Right renal cortex interstitium (tissue), 3 donors: ENCODE data around the gene RAB40C. TPM values are rescaled to one million over a fixed set of nuclear protein-coding genes. Genes with fewer than 3 reads are reported as not detected.

Source experiments
- DNase-seq, 3 donors: peaks; one replicate each; pipeline ENCODE4 v3.0.0-alpha.2; 2013; ENCODE audit warnings: low read depth in 3 of 3, low spot score in 2 of 3
- polyA plus RNA-seq, 3 donors: library from polyadenylated mRNA; unstranded; fragments of 120-200 nt; gene quantifications; one replicate each; pipeline ENCODE4 v1.2.1, GENCODE V29; 2013; ENCODE audit not compliant: insufficient read length in 3 of 3

Gene RAB40C
- polyA plus RNA-seq, 3 donors, result 12.7 to 16.6 (median 14.4) TPM

- no peak for DNase-seq
Measured at GRCh38 chr16:675884-676564, 86.2 kb downstream of the RAB40C start.

DNA sequence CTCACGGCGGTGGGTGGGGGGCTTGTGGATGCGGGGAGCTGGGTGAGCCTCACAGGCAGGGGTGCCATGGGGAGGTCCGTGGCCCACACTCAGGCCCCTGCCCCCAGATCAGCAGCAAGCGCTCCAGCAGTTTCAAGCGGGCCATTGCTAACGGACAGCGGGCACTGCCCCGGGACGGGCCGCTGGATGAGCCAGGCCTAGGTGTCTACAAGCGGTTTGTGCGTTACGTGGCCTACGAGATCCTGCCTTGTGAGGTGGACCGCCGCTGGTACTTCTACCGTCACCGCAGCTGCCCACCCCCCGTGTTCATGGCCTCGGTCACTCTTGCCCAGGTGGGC, 86.7 kb downstream of the RAB40C start:
- DNase-seq, result no peak

DNA sequence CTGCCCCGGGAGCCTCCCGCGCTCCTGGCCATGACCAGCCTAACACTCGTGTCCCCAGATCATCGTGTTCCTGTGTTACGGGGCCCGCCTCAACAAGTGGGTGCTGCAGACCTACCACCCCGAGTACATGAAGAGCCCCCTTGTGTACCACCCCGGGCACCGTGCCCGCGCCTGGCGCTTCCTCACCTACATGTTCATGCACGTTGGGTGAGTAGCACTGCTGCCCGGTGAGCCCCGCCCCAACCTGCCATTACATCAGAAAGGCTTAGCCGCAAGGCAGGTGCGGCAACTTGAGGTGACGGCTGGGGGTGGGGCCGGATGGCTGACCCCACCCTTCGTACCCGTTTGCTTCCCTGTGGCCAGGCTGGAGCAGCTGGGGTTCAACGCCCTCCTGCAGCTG, 87.0 kb downstream of the RAB40C start:
- DNase-seq, result no peak

DNA sequence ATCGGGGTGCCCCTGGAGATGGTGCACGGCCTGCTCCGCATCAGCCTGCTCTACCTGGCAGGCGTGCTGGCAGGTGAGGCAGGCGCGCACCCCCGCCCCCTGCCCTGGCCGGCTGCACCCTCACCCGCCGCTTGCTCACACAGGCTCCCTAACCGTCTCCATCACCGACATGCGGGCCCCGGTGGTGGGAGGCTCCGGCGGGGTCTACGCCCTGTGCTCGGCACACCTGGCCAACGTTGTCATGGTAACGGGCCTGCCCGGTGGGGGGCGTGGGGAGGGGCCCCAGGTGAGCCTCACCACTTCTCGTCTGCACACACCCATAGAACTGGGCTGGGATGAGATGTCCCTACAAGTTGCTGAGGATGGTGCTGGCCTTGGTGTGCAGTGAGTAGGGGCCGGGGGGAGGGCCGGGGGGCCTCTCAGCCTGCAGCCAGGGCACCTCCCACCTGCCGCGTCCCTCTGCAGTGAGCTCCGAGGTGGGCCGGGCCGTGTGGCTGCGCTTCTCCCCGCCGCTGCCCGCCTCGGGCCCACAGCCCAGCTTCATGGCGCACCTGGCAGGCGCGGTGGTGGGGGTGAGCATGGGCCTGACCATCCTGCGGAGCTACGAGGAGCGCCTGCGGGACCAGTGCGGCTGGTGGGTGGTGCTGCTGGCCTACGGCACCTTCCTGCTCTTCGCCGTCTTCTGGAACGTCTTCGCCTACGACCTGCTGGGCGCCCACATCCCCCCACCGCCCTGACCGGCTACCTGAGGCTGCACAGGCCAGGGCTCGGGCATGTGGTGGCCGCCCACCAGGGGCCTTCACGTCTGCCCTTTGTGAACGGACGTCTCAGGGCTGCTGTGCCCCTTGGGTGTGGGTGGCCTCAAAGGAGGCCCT, 87.7 kb downstream of the RAB40C start:
- no peak for DNase-seq

DNA sequence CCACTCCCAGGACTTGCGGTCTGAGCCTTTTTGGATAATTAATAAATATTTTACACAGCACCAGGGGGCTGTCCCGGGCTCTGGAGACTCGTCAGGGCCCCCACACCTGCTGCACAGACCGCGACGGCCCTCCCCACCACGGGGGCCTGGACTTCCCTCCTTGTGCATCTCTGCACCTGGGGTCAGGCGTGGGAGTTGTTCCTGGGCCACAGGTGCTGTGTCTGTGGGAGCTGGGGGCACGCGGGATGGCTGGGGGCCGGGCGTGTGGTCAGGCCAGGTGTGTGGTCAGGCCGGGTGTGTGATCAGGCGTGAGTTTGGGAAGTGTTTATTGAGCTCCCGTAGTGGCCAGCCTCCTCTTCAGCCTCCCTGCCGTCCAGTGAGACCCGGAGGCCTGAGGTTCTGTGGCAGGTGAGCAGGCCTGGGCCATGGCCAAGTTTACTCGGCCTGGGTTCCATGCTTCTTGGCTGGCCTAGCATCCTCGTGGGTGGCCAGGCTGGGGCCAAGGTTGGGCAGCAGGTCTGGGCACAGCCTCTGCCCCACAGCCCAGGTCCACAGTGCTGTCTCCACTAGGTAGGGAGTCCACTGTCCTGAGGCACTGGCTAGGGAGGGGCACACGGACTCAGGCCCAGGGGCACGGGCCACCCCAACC, 88.5 kb downstream of the RAB40C start:
- DNase-seq, result no peak

Other genes with a start within 250 kb of the RAB40C start
- 10 to 100 TPM; 15.2 to 17.0 (median 15.5) TPM for gene AXIN1, start 237.3 kb upstream of the RAB40C start, polyA plus RNA-seq
- 10 to 100 TPM; 58.9 to 70.6 (median 61.9) TPM for gene MRPL28, start 219.5 kb upstream of the RAB40C start, polyA plus RNA-seq
- 10 to 100 TPM; 53.9 to 75.4 (median 66.1) TPM for gene PGAP6, start 208.1 kb upstream of the RAB40C start, polyA plus RNA-seq
- gene NME4, start 192.9 kb upstream of the RAB40C start, polyA plus RNA-seq, result 100 to 1,000 TPM in 2 of 3 donors, 10 to 100 TPM in 1; 95.3 to 124 (median 109) TPM
- 10 to 100 TPM; 15.7 to 28.3 (median 21.6) TPM for gene DECR2, start 188.2 kb upstream of the RAB40C start, polyA plus RNA-seq
- 10 to 100 TPM; 65.2 to 95.2 (median 81.0) TPM for gene RAB11FIP3, start 164.4 kb upstream of the RAB40C start, polyA plus RNA-seq
- gene CAPN15, start 62.4 kb upstream of the RAB40C start, polyA plus RNA-seq, result 10 to 100 TPM; 18.2 to 19.8 (median 18.2) TPM
- gene PRR35, start 29.7 kb upstream of the RAB40C start, polyA plus RNA-seq, result 1 to 10 TPM; 7.4 to 8.6 (median 7.5) TPM
- gene NHLRC4, start 23.1 kb upstream of the RAB40C start, polyA plus RNA-seq, result 1 to 10 TPM; 6.4 to 6.9 (median 6.6) TPM
- 10 to 100 TPM; 49.8 to 55.6 (median 50.4) TPM for gene PIGQ, start 20.1 kb upstream of the RAB40C start, polyA plus RNA-seq
- gene WFIKKN1, start 40.9 kb downstream of the RAB40C start, polyA plus RNA-seq, result 1 to 10 TPM in 1 of 3 donors, under 1 TPM in 2; 0.82 to 1.2 (median 0.94) TPM
- 10 to 100 TPM; 34.8 to 45.2 (median 42.0) TPM for gene METTL26, start 46.2 kb downstream of the RAB40C start, polyA plus RNA-seq
- gene MCRIP2, start 51.8 kb downstream of the RAB40C start, polyA plus RNA-seq, result 10 to 100 TPM; 11.1 to 15.5 (median 12.5) TPM
- 10 to 100 TPM; 22.4 to 27.5 (median 22.8) TPM for gene WDR90, start 59.3 kb downstream of the RAB40C start, polyA plus RNA-seq
- gene RHOT2, start 78.1 kb downstream of the RAB40C start, polyA plus RNA-seq, result 10 to 100 TPM; 58.2 to 68.2 (median 60.6) TPM
- gene RHBDL1, start 85.6 kb downstream of the RAB40C start, polyA plus RNA-seq, result 1 to 10 TPM in 2 of 3 donors, under 1 TPM in 1; 0.58 to 1.5 (median 1.1) TPM
- 100 to 1,000 TPM; 117 to 125 (median 120) TPM for gene STUB1, start 90.3 kb downstream of the RAB40C start, polyA plus RNA-seq
- gene JMJD8, start 94.3 kb downstream of the RAB40C start, polyA plus RNA-seq, result 10 to 100 TPM; 56.0 to 68.0 (median 65.2) TPM
- gene WDR24, start 100.3 kb downstream of the RAB40C start, polyA plus RNA-seq, result 10 to 100 TPM in 1 of 3 donors, 1 to 10 TPM in 2; 9.2 to 10.2 (median 9.5) TPM
- 1 to 10 TPM in 2 of 3 donors, under 1 TPM in 1; 0.96 to 1.8 (median 1.1) TPM for gene FBXL16, start 115.7 kb downstream of the RAB40C start, polyA plus RNA-seq
- gene METRN, start 125.1 kb downstream of the RAB40C start, polyA plus RNA-seq, result 1 to 10 TPM; 4.5 to 6.0 (median 5.2) TPM
- 10 to 100 TPM in 2 of 3 donors, 1 to 10 TPM in 1; 8.4 to 11.0 (median 10.2) TPM for gene ANTKMT, start 131.1 kb downstream of the RAB40C start, polyA plus RNA-seq
- 1 to 10 TPM in 2 of 3 donors, under 1 TPM in 1; 0.74 to 1.3 (median 1.2) TPM for gene CCDC78, start 136.4 kb downstream of the RAB40C start, polyA plus RNA-seq
- gene HAGHL, start 137.0 kb downstream of the RAB40C start, polyA plus RNA-seq, result 1 to 10 TPM; 3.4 to 4.0 (median 3.8) TPM
- gene CIAO3, start 150.9 kb downstream of the RAB40C start, polyA plus RNA-seq, result 10 to 100 TPM; 18.9 to 23.4 (median 22.8) TPM
- gene MSLN, start 170.7 kb downstream of the RAB40C start, polyA plus RNA-seq, result 10 to 100 TPM; 12.1 to 24.9 (median 13.8) TPM
- gene RPUSD1, start 198.3 kb downstream of the RAB40C start, polyA plus RNA-seq, result 10 to 100 TPM; 10.1 to 11.0 (median 10.4) TPM
- 10 to 100 TPM; 16.0 to 21.1 (median 16.5) TPM for gene CHTF18, start 198.6 kb downstream of the RAB40C start, polyA plus RNA-seq
- under 1 TPM in 2 of 3 donors, not detected in 1; 0.12 to 0.31 TPM for gene GNG13, start 210.7 kb downstream of the RAB40C start, polyA plus RNA-seq